SU-DHL-6 (cell line): ENCODE data around the gene TEKTIP1.
"Not testable (repeated sequence)": the region's sequence is repeated elsewhere in the genome, so short reads cannot be mapped to it uniquely, and the experiment has no call there.

Experiments
- H2AFZ ChIP-seq: fragments of 200-600 bp; sonication (generic); 2 replicates; pipeline ENCODE4 v1.6.1; 2014; ENCODE audit warnings: low read depth, mild to moderate bottlenecking, moderate library complexity, mixed read lengths, antibody characterized with exemption, low read length; ENCODE audit not compliant: severe bottlenecking
- H3F3A ChIP-seq: fragments of 200-600 bp; shearing (Covaris generic); 2 replicates; pipeline ENCODE4 v1.6.0; 2016; ENCODE audit warnings: antibody characterized with exemption, mild to moderate bottlenecking; ENCODE audit not compliant: insufficient read depth
- H3K27ac ChIP-seq: fragments of 200-600 bp; sonication (generic); 2 replicates; pipeline ENCODE4 v1.5.1; 2016; ENCODE audit warnings: low read depth, mild to moderate bottlenecking, low read length, moderate library complexity, mixed read lengths
- H3K27me3 ChIP-seq: fragments of 200-600 bp; sonication (generic), shearing (Covaris generic); 2 replicates; pipeline ENCODE4 v1.6.0; 2014; ENCODE audit warnings: mild to moderate bottlenecking, low read length
- H3K36me3 ChIP-seq: fragments of 200-600 bp; sonication (generic); 2 replicates; pipeline ENCODE4 v1.6.1; 2014; ENCODE audit warnings: mild to moderate bottlenecking, low read length, mixed read lengths
- H3K4me2 ChIP-seq: fragments of 300-600, 200-600 bp; shearing (Covaris generic), sonication (generic); 2 replicates; pipeline ENCODE4 v1.6.0; 2014; ENCODE audit warnings: low read length, low read depth, mild to moderate bottlenecking; ENCODE audit not compliant: poor library complexity, severe bottlenecking
- H3K4me3 ChIP-seq: fragments of 200-600 bp; sonication (generic); 2 replicates; pipeline ENCODE4 v1.5.1; 2014; ENCODE audit warnings: antibody characterized with exemption, low read length, mild to moderate bottlenecking, mixed read lengths; ENCODE audit not compliant: insufficient read depth, poor library complexity, severe bottlenecking
- H3K79me2 ChIP-seq: fragments of 200-600 bp; sonication (generic); 2 replicates; pipeline ENCODE4 v1.6.1; 2014; ENCODE audit warnings: mild to moderate bottlenecking, low read length, moderate library complexity; ENCODE audit not compliant: insufficient read depth
- H3K9ac ChIP-seq: fragments of 200-600 bp; sonication (generic); 2 replicates; pipeline ENCODE4 v1.7.0; 2014; ENCODE audit warnings: mild to moderate bottlenecking, low read length
- H3K9me2 ChIP-seq: fragments of 200-600 bp; sonication (generic); replicated peaks from 2 replicates; pipeline ENCODE4 v1.6.1; 2014; ENCODE audit warnings: low read length; ENCODE audit not compliant: insufficient read depth
- H3K9me3 ChIP-seq: fragments of 200-600 bp; sonication (generic); 2 replicates; pipeline ENCODE4 v1.6.1; 2014; ENCODE audit warnings: low read length, mixed read lengths; ENCODE audit not compliant: insufficient read depth
- H4K20me1 ChIP-seq: fragments of 200-600 bp; sonication (generic); 2 replicates; pipeline ENCODE4 v1.6.1; 2014; ENCODE audit warnings: low read depth, mild to moderate bottlenecking, antibody characterized with exemption, low read length, moderate library complexity, mixed read lengths
- EZH2phosphoT487 ChIP-seq: fragments of 200-600 bp; sonication (generic), shearing (Covaris generic); conservative IDR thresholded peaks from 2 replicates; pipeline ENCODE4 v1.6.1; 2018; ENCODE audit warnings: mild to moderate bottlenecking, antibody characterized with exemption, low read length, moderate library complexity, mixed read lengths
- TF ChIP-seq, protein P1 (sequence below): fragments of 200-600 bp; sonication (generic); IDR thresholded peaks from one replicate; pipeline ENCODE4 v1.5.1; 2017; ENCODE audit warnings: antibody characterized with exemption, mild to moderate bottlenecking, low read length, moderate library complexity; ENCODE audit not compliant: insufficient read depth, poor library complexity, severe bottlenecking

The TEKTIP1 gene

DNA sequence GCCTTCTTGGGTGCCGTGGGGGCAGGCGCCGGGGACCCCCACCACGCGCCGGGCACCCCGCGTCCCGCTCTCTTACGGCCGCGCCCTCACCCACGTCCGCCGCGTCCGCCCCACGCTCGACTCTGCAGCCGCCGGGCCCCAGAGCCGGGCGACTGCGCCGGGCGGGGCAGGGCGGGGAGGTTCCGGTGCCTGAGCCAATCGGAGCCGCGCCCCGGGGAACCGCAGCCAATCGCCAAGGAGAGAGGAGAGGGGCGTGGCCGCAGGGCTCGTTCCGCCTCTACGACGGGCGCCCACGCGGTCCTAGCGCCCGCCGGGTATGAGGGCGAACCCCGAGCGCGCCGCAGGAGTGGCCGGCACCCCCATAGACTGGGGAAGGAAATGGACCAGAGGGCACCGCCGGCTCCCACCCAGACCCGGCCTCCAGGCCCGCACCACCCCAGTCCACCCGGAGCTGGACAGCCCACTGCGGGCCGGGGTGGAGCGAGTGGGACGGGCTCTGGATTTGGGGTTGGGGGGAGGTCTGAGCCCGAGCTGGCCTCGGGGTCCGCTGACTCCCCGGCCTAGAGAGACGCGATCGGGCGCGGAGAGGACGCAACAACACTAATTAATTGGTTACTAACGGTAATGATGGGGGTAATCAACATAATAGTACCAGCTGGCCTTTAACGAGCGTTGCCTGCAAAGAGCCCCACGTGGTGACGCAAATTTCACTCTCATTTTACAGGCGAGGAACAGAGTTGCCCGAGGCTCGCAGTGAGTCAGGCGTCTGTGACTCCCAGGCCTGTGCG lies 18.7 kb downstream of the TEKTIP1 start, which contains the start of gene MFSD12:
Gene MFSD12 (minus strand): TSS at position 126 of the 788 bp plus-strand sequence. CDS start 183 bp downstream, outside the sequence.
- Histone ChIP-seq H3K9me2 (no peaks in the 10 kb centered on the region), H3K9me3 (no peaks in the 10 kb centered on the region), H3K9ac (peak within 1 kb of the TSS; percentile 62), H3K4me3 (peak within 1 kb of the TSS; percentile 62), H2AFZ (peak within 1 kb of the TSS; percentile 84), H3K27ac (no peak within 1 kb of the TSS), H3K27me3 (no peaks in the 10 kb centered on the region), H3K36me3 (no peaks in the 10 kb centered on the region), H3F3A (no peaks in the 10 kb centered on the region), H4K20me1 (peaks cover 7% of the 10 kb centered on the region; the same call in 1 of the 2 replicates), H3K79me2 (peaks cover 25% of the 10 kb centered on the region), H3K4me2 (peak within 1 kb of the TSS; percentile 68)
- TF ChIP-seq, protein P1, sequence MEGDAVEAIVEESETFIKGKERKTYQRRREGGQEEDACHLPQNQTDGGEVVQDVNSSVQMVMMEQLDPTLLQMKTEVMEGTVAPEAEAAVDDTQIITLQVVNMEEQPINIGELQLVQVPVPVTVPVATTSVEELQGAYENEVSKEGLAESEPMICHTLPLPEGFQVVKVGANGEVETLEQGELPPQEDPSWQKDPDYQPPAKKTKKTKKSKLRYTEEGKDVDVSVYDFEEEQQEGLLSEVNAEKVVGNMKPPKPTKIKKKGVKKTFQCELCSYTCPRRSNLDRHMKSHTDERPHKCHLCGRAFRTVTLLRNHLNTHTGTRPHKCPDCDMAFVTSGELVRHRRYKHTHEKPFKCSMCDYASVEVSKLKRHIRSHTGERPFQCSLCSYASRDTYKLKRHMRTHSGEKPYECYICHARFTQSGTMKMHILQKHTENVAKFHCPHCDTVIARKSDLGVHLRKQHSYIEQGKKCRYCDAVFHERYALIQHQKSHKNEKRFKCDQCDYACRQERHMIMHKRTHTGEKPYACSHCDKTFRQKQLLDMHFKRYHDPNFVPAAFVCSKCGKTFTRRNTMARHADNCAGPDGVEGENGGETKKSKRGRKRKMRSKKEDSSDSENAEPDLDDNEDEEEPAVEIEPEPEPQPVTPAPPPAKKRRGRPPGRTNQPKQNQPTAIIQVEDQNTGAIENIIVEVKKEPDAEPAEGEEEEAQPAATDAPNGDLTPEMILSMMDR = no peak
- no peak for TF ChIP-seq EZH2phosphoT487

DNA sequence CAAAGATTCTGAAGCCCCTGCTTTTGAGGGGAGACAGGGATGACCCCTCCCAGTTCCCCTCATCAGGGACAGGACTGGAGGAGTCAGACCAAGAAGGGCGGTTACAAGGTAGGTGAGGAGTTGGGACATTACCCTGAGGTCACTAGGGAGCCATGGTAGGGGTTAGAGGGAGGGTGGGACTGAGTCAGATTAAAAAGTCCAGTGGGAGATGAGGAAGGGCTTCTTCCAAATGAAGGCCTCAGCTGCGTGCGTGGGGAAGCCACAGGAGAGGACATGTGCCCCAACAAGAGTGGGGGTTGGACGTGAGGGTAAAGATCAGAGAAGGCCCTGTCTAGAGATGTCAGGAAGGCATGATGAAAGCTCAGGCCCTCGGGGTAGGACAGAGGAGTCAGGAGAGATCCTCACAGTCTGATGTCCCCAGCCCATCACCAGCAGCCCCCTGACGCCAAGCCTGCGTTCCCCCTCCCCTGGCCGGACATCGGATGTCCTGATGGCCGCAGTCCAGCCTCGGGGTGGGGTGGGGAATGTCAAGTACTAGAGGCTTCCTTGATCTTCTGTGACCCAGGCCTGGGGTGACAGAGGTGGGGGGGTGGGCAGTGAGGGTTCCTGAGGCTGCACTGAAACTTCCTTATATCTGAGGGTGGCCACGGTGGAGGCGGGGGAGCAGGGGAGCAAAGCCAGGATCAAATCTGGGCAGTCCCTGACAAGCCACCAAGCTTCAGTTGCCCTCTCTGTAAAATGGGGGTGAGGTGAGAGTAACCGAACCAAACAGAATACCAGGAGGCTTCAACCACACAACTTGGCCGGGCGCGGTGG lies 24.9 kb downstream of the TEKTIP1 start:
- Histone ChIP-seq H3K9me2 (no peaks in the 10 kb centered on the region), H3K9me3 (no peaks in the 10 kb centered on the region), H2AFZ (no peak overlapping the region), H3K4me3 (no peak overlapping the region), H3K27ac (no peak overlapping the region), H3K27me3 (no peaks in the 10 kb centered on the region), H3K4me2 (no peak overlapping the region), H4K20me1 (no peaks in the 10 kb centered on the region), H3K9ac (no peak overlapping the region), H3K36me3 (no peaks in the 10 kb centered on the region), H3F3A (no peaks in the 10 kb centered on the region), H3K79me2 (no peaks in the 10 kb centered on the region)
- TF ChIP-seq, protein P1 = no peak
- TF ChIP-seq EZH2phosphoT487 = no peak

DNA sequence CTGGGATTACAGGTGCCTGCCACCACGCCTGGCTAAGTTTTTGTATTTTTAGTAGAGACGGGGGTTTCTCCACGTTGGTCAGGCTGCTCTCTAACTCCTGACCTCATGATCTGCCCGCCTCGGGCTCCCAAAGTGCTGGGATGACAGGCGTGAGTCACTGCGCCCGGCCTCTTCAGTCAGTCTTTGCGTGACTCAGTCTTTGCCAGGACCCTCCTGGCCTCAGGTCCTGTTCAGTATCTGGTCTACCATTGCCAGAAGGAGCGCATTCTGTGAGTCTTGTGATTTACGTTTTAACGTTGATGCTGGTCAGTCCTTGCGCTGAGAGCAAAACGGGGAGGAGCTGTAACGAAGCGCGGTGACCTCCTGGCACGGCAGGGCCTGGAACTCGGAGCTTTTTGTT lies 26.2 kb downstream of the TEKTIP1 start:
- Histone ChIP-seq H3K9ac (no peak overlapping the region), H3K27ac (no peak overlapping the region), H3K27me3 (no peaks in the 10 kb centered on the region), H3K36me3 (no peaks in the 10 kb centered on the region), H3K4me3 (no peak overlapping the region), H4K20me1 (no peaks in the 10 kb centered on the region), H3K9me3 (no peaks in the 10 kb centered on the region), H2AFZ (no peak overlapping the region), H3K9me2 (no peaks in the 10 kb centered on the region), H3F3A (no peaks in the 10 kb centered on the region), H3K79me2 (no peaks in the 10 kb centered on the region), H3K4me2 (no peak overlapping the region)
- TF ChIP-seq, protein P1 = no peak
- TF ChIP-seq EZH2phosphoT487 = no peak

DNA sequence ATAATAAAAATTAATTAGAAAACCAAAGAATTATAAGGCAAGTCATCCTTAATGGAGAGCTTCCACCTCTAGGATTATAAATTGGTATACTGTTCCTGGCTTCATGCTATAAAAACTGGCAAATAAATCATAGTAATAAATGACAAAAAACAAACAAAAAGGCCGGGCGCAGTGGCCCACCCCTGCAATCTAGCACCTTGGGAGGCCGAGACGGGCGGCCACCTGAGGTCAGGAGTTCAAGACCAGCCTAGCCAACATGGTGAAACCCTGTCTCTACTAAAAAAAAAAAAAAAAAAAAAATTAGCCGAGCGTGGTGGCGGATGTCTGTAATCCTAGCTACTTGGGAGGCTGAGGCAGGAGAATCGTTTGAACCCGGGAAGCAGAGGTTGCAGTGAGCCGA lies 31.1 kb downstream of the TEKTIP1 start:
- H3K9me2 ChIP-seq, H3F3A ChIP-seq, H3K9me3 ChIP-seq, H3K36me3 ChIP-seq, H3K27ac ChIP-seq, H3K27me3 ChIP-seq, H3K4me3 ChIP-seq, H3K9ac ChIP-seq, H2AFZ ChIP-seq, H3K79me2 ChIP-seq, H3K4me2 ChIP-seq, H4K20me1 ChIP-seq: not testable (repeated sequence)
